Nephron progenitor cell (in vitro differentiated cells): ENCODE measurements around the gene MYLIP.
A peak's percentile ranks its signal among the peaks of the same experiment; 100 is the strongest.

Experiments
- DNase-seq: peaks from one replicate; pipeline ENCODE4 v3.0.0; 2021
- H3K27ac Mint-ChIP-seq: 2 replicates; pipeline ENCODE4 v1.8.0; 2021; ENCODE audit warnings: mild to moderate bottlenecking, moderate library complexity, mixed read lengths
- H3K27me3 Mint-ChIP-seq: 2 replicates; pipeline ENCODE4 v1.8.0; 2021; ENCODE audit warnings: mild to moderate bottlenecking, low read depth, mixed read lengths; ENCODE audit not compliant: poor library complexity
- H3K36me3 Mint-ChIP-seq: 2 replicates; pipeline ENCODE4 v1.8.0; 2021; ENCODE audit warnings: low read depth, mixed read lengths
- H3K4me1 Mint-ChIP-seq: 2 replicates; pipeline ENCODE4 v1.8.0; 2021; ENCODE audit warnings: mixed read lengths
- H3K4me3 Mint-ChIP-seq: 2 replicates; pipeline ENCODE4 v1.8.0; 2021; ENCODE audit warnings: mild to moderate bottlenecking, moderate library complexity, mixed read lengths
- H3K9me3 Mint-ChIP-seq: 2 replicates; pipeline ENCODE4 v1.8.0; 2021; ENCODE audit warnings: mild to moderate bottlenecking, moderate library complexity, mixed read lengths
- CTCF ChIP-seq: fragments of 200-600 bp; sonication (generic); IDR thresholded peaks from 2 replicates; pipeline ENCODE4 v1.5.0; 2021; ENCODE audit warnings: antibody characterized with exemption

Gene MYLIP

GRCh38 chr6:16139556-16139955 lies 10.7 kb downstream of the MYLIP start:
- Mint-ChIP-seq H3K9me3 (no peaks in the 10 kb centered on the region), H3K4me3 (no peak overlapping the region), H3K36me3 (peaks cover 68% of the 10 kb centered on the region), H3K4me1 (peaks cover 60% of the 10 kb centered on the region), H3K27ac (no peak overlapping the region), H3K27me3 (no peaks in the 10 kb centered on the region)
- TF ChIP-seq CTCF = no peak
- DNase-seq = no peak

- Mint-ChIP-seq H3K27me3 (no peaks in the 10 kb centered on the region), H3K27ac (peak overlapping the region; percentile 49), H3K9me3 (no peaks in the 10 kb centered on the region), H3K4me3 (no peak overlapping the region), H3K36me3 (peaks cover 79% of the 10 kb centered on the region), H3K4me1 (peaks cover 51% of the 10 kb centered on the region)
- DNase-seq = no peak
- TF ChIP-seq CTCF = no peak
Measured at GRCh38 chr6:16140607-16141006, 11.7 kb downstream of the MYLIP start.

GRCh38 chr6:16141514-16141913 lies 12.6 kb downstream of the MYLIP start:
- H3K27ac Mint-ChIP-seq = no peak overlapping the region
- H3K4me3 Mint-ChIP-seq = no peak overlapping the region
- H3K9me3 Mint-ChIP-seq = no peaks in the 10 kb centered on the region
- no peaks in the 10 kb centered on the region for H3K27me3 Mint-ChIP-seq
- TF ChIP-seq CTCF = no peak
- no peak for DNase-seq
- peaks cover 82% of the 10 kb centered on the region for H3K36me3 Mint-ChIP-seq
- H3K4me1 Mint-ChIP-seq = peaks cover 43% of the 10 kb centered on the region

DNA sequence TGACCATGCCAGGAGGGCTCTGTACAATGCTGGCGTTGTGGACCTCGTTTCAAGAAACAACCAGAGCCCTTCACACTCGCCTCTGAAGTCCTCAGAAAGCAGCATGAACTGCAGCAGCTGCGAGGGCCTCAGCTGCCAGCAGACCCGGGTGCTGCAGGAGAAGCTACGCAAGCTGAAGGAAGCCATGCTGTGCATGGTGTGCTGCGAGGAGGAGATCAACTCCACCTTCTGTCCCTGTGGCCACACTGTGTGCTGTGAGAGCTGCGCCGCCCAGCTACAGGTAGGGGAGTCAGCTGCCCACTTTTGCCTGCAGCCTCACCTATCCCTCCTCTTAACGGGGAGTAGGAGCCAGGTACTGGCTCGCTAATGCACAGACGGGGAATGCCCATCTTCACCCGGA lies 16.2 kb downstream of the MYLIP start:
- H3K4me3 Mint-ChIP-seq = no peak overlapping the region
- no peak for DNase-seq
- TF ChIP-seq CTCF = no peak
- H3K9me3 Mint-ChIP-seq = no peaks in the 10 kb centered on the region
- H3K27me3 Mint-ChIP-seq = no peaks in the 10 kb centered on the region
- peaks cover 36% of the 10 kb centered on the region for H3K4me1 Mint-ChIP-seq
- peaks cover 98% of the 10 kb centered on the region for H3K36me3 Mint-ChIP-seq
- no peak overlapping the region for H3K27ac Mint-ChIP-seq

GRCh38 chr6:16146028-16146427 lies 17.1 kb downstream of the MYLIP start:
- Mint-ChIP-seq H3K4me1 (peaks cover 33% of the 10 kb centered on the region), H3K36me3 (peaks cover 98% of the 10 kb centered on the region), H3K27ac (no peak overlapping the region), H3K27me3 (no peaks in the 10 kb centered on the region), H3K9me3 (no peaks in the 10 kb centered on the region), H3K4me3 (no peak overlapping the region)
- no peak for DNase-seq
- no peak for TF ChIP-seq CTCF

DNA sequence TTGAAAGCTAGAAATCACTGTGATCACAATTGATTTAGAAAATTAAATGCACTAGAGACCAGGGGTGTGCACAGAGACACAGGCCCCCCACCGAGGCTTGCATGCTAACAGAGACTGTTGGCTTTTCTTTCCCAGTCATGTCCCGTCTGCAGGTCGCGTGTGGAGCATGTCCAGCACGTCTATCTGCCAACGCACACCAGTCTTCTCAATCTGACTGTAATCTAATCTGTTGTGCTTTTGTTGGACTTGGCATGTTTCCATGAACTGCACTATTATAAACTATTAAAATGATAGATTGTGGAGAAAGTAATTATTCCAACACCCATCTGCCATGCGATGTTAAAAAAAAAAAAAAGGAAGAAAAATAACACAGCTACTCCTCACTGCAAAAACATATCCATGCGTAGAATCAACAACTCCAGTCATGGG lies 17.7 kb downstream of the MYLIP start:
- Mint-ChIP-seq H3K4me3 (no peak overlapping the region), H3K27ac (no peak overlapping the region), H3K4me1 (peaks cover 33% of the 10 kb centered on the region), H3K36me3 (peaks cover 98% of the 10 kb centered on the region), H3K27me3 (no peaks in the 10 kb centered on the region), H3K9me3 (no peaks in the 10 kb centered on the region)
- TF ChIP-seq CTCF = no peak
- no peak for DNase-seq
